HG03571 (cell line): ENCODE data around the gene DUSP1.

ENCODE experiments used
- ATAC-seq: cut with Tn5 transposase; IDR thresholded peaks from one replicate; pipeline ENCODE4 v1.9.1; 2021; ENCODE audit not compliant: unreplicated experiment

Gene DUSP1

GRCh38 chr5:172782169-172783039, 11.4 kb upstream of the DUSP1 start:
- ATAC-seq = no peak

- ATAC-seq = no peak
Measured at GRCh38 chr5:172779691-172780341, 8.8 kb upstream of the DUSP1 start.

DNA sequence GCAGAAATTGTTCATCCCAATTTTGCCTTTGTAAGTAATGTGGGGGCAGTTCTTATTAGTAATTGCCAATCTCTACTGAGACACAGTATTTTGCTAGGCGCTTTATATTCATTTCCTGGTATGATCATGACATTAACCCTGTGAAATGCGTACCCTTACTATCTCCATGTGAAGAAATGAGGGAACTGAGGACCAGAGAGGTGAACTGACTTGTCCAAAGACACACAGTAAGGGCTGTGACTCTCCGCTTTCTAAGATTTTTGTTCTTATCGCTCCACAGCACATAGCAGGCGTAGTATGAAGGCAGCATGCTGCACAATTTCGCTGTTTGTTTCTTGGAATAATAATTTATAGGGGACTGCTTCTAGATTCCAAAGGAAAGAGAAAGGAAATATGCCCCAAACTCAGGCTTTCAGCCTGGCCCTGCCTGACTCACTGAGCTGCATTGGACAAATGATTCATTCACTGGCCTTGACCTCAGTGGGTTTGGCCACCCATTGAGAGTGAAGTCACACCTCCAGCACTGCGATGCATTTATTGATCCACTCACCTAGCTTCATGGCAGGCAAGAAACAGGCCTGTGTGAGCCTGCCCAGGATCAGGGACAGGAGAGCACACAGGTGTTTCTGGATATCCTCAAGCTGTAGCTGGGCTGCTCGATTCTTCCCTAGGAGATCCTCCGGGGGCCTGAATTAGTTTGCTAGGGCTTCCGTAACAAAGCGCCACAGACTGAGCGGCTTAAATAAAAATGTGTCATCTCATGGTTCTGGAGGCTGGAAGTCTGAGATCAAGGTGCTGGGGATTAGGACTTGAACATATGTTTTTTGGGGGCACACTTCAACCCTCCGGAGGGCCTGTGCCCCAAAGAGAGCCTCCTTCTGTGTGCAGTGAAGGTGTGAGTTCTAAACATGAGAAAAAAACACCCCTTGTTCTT, 7.2 kb upstream of the DUSP1 start:
- ATAC-seq = peak; percentile 20

- ATAC-seq = no peak
Measured at GRCh38 chr5:172776235-172776594, 5.2 kb upstream of the DUSP1 start.

GRCh38 chr5:172775326-172776234, 4.6 kb upstream of the DUSP1 start:
- ATAC-seq = no peak

GRCh38 chr5:172774561-172775315, 3.7 kb upstream of the DUSP1 start:
- no peak for ATAC-seq

GRCh38 chr5:172773481-172774469, 2.8 kb upstream of the DUSP1 start:
- ATAC-seq = no peak

DNA sequence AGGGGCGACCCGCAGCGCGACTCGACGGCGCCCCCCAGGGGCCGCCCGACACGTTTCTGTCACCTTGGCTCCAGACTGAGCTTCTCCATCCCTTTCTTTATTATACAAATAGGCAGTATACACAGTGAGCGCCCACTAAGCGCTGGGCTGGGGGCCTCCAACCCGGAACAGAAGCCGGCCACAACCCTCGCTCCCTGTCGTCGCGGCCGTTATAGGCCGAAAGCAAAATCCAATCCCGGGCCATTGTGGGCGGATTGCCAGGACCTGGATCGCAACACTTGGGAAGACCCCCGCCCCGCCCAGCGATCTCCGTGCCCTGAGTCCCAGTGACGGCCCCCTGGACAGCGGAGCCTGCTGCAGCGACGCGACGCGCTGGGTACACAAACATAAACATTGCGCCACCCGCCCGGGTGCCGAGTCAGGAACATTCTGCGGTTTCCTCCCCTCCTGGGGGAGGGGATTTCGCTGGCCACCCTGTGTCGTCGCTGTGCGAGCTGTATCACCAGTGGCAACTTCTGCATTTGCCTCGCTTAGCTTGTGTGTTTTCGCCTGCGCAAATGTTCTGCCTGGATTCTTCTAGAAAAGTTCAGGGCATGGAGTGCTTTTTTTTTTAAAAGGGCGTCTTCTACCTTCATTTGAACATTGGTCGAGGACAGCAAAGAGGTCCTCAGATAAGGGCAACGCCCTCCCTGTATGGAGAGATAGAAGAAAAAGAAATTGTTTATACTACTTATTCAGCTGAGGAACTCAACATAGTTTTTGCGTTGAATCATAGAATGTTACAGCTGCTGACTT, 1.3 kb upstream of the DUSP1 start:
- ATAC-seq = no peak

GRCh38 chr5:172771439-172772111, 580 bp upstream of the DUSP1 start:
- no peak for ATAC-seq

GRCh38 chr5:172770374-172770674, 671 bp downstream of the DUSP1 start:
- ATAC-seq = no peak

- no peak for ATAC-seq
Measured at GRCh38 chr5:172769616-172770373, 1.2 kb downstream of the DUSP1 start.

- ATAC-seq = no peak
Measured at GRCh38 chr5:172769342-172769615, 1.7 kb downstream of the DUSP1 start.

DNA sequence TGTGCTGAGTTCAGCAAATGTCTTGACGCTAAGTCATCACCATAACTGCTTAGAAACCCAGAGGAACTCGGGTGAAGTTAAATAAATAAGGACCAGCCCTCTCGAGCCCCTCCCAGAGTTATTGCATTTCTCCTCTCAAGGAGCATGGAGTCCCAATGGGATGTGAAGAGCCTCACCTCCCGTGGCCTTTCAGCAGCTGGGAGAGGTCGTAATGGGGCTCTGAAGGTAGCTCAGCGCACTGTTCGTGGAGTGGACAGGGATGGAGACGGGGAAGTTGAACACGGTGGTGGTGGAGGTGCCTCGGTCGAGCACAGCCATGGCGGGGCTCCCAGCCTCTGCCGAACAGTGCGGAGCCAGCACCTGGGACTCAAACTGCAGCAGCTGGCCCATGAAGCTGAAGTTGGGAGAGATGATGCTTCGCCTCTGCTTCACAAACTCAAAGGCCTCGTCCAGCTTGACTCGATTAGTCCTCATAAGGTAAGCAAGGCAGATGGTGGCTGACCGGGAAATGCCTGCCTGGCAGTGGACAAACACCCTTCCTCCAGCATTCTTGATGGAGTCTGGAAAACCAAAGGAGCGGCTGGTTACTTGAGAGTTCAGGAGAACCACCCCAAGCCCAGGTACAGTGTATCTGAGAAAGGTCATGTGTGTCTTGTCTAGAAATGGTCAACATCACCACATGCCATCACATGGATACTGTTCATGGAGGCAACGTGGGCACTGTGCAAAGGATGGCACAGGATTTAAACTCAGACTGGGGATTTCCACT, 2.2 kb downstream of the DUSP1 start:
- no peak for ATAC-seq

- ATAC-seq = no peak
Measured at GRCh38 chr5:172768098-172768572, 2.9 kb downstream of the DUSP1 start.

DNA sequence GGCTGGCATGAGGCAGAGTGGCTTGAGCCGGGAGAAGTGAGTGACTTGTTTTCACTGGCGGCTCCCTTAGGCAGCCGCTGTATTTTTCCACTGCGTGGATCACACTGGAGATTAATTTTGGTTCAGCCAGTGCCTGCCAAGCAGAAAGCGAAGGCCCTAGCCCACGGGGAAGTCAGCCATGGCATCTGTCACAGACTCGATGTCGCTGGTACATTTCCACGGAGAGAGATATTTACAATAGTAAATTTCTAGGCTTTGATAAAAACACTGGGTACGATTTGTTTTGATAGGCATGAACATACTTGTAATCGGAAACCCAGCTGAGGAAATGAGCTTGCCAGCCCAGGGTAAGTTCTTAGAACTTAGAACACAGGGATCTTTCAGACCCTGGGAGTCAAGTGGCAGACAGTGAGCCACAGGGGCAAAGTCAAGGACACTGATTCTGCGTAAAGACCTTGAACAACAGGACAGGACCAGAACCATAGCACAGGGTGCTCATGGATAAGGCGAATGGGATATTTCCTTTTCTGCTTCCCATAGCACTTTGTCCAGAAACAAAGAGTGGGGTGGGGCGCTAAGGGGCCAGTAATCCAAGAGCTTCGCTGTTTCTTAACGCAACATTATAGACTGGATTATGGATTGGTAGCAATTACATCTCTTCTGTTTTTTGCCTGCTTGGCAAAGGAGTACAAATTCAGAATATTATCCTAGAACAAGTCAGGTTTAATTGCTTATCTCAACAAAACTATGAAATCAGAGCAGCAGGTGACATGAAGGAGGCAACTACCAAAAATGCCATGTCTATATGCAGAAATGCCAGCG, 4.5 kb downstream of the DUSP1 start:
- no peak for ATAC-seq
